ENCODE data around the gene KIN.
A peak's percentile ranks its signal among the peaks of the same experiment; 100 is the strongest.

Gene KIN

GRCh38 chr10:7802606-7803005 is 14.8 kb upstream of the KIN start:
- no peak for TF ChIP-seq CTCF (conservative IDR thresholded peaks at IDR 0.05; ENCODE audit: control insufficient read depth, insufficient read depth, low read depth, low read length)
- no peak overlapping the region for H3K4me3 ChIP-seq (ENCODE audit: control insufficient read depth, low read depth, low read length)
- no peak for DNase-seq (ENCODE audit: low read depth)

GRCh38 chr10:7797582-7797981 is 9.8 kb upstream of the KIN start:
- TF ChIP-seq CTCF (conservative IDR thresholded peaks at IDR 0.05; ENCODE audit: control insufficient read depth, insufficient read depth, low read depth, low read length) = no peak
- H3K4me3 ChIP-seq (ENCODE audit: control insufficient read depth, low read depth, low read length) = no peak overlapping the region
- DNase-seq (ENCODE audit: low read depth) = peak; percentile 91

GRCh38 chr10:7795605-7796004 is 7.8 kb upstream of the KIN start:
- no peak for TF ChIP-seq CTCF (conservative IDR thresholded peaks at IDR 0.05; ENCODE audit: control insufficient read depth, insufficient read depth, low read depth, low read length)
- H3K4me3 ChIP-seq (ENCODE audit: control insufficient read depth, low read depth, low read length) = no peak overlapping the region
- peak; percentile 15 for DNase-seq (ENCODE audit: low read depth)

DNA sequence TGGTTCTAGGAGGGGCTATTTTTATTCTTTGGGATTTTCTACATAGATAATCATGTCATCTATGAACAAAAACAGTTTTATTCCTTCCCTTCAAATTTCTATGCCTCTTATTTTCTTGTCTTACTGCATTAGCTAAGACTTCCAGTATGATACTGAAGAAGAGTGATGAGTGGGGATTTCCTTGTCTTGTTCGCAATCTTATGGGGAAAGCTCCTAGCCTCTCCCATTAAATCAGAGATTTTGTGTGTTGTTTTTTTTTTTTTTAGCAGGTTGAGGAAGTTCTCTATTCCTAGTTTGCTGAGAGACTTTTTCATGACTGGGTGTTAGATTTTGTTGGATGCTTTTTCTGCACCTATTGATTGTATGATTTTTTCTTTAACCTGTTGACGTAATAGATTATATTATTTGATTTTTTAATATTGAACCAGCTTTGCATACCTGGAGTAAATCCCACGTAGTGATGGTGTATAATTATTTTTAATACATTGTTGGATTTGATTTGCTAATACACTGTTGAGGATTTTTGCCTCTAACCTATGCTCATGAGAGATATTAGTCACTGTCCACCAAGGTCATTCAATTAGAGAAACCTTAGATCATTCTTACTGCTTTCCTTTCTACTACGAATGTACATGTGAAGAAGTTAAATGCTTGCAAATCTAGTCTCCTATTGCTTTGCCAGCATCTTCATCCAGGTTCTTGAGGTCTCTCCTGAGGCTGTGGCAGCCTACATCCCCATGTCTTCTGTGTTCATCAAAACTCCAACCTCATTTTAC is 6.6 kb upstream of the KIN start:
- no peak overlapping the region for H3K4me3 ChIP-seq (ENCODE audit: control insufficient read depth, low read depth, low read length)
- TF ChIP-seq CTCF (conservative IDR thresholded peaks at IDR 0.05; ENCODE audit: control insufficient read depth, insufficient read depth, low read depth, low read length) = no peak
- DNase-seq (ENCODE audit: low read depth) = peak; percentile 22

DNA sequence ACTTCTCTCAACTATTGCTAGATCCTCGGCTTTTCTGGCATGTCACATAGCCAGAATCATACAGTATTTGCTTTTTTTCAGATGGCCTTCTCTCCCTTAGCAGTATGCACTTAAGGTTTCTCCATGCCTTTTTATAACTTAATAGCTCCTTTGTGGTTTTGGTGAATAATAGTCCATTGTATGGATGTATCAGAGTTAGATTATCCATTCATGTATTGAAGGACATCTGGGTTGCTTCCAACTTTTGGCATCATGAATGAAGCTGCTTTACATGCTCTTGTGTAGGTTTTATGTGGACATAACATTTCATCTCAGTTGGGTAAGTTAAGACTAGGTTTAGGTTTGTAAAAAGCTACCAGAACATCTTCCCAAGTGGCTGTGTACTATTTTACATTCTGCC is 4.7 kb upstream of the KIN start:
- DNase-seq (ENCODE audit: low read depth) = no peak
- no peak for TF ChIP-seq CTCF (conservative IDR thresholded peaks at IDR 0.05; ENCODE audit: control insufficient read depth, insufficient read depth, low read depth, low read length)
- no peak overlapping the region for H3K4me3 ChIP-seq (ENCODE audit: control insufficient read depth, low read depth, low read length)

DNA sequence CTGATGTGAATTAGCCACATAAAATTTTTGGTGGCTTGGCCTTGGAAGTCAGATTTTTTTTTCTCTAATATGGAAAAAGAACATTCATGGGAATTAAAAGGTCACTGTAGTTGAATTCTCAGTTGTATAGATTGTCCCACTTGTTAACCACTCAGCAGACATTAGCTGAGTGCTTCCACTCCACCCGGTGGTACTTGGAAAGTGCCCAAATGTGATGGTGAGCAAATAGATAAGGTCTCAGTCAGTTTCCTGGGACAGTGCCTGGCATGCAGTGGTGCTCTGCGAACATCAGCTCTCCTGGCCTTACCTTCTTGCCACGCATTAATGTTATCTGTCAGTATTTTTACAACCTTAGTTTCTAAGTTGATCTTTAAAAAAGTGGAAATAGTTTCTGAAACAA is 1.6 kb upstream of the KIN start:
- peak; percentile 45 for DNase-seq (ENCODE audit: low read depth)
- no peak for TF ChIP-seq CTCF (conservative IDR thresholded peaks at IDR 0.05; ENCODE audit: control insufficient read depth, insufficient read depth, low read depth, low read length)
- H3K4me3 ChIP-seq (ENCODE audit: control insufficient read depth, low read depth, low read length) = peak overlapping the region; percentile 98
